Measurements from ENCODE around the gene SLC27A3.

- no peak for TF ChIP-seq CTCF (IDR thresholded peaks at IDR 0.05; ENCODE audit: low read depth, low read length, poor library complexity, severe bottlenecking)
- no peak for TF ChIP-seq EZH2phosphoT487 (IDR thresholded peaks at IDR 0.05; ENCODE audit: borderline replicate concordance, low read length)
Observed at GRCh38 chr1:153799566-153800465, 24.6 kb downstream of the SLC27A3 start.
